COLO829 (cell line): ENCODE measurements around the gene VAV2.

Experiments used
- DNase-seq: peaks from one replicate; pipeline ENCODE4 v3.0.0; 2012; ENCODE audit warnings: low spot score

VAV2 gene

GRCh38 chr9:134026981-134027380 lies 34.9 kb upstream of the VAV2 start:
- DNase-seq: no peak

GRCh38 chr9:134026581-134026980 lies 34.5 kb upstream of the VAV2 start:
- DNase-seq: no peak

GRCh38 chr9:134025606-134026541 lies 33.8 kb upstream of the VAV2 start:
- DNase-seq: no peak

GRCh38 chr9:134024828-134025605 lies 32.9 kb upstream of the VAV2 start, which contains the start of gene BRD3OS:
Gene BRD3OS (plus strand): TSS chr9:134025481. CDS start chr9:134026748, 1,267 bp downstream.
- peak; percentile 99 for DNase-seq

- no peak for DNase-seq
These were observed 32.2 kb upstream of the VAV2 start for GRCh38 chr9:134024214-134024792.

- DNase-seq: no peak
These were observed 22.8 kb upstream of the VAV2 start for GRCh38 chr9:134014946-134015345.

GRCh38 chr9:134011401-134011800 lies 19.3 kb upstream of the VAV2 start:
- no peak for DNase-seq

GRCh38 chr9:134010310-134011173 lies 18.4 kb upstream of the VAV2 start:
- no peak for DNase-seq

GRCh38 chr9:134007571-134007970 lies 15.4 kb upstream of the VAV2 start:
- DNase-seq: no peak

- no peak for DNase-seq
These were observed 15.0 kb upstream of the VAV2 start for GRCh38 chr9:134007150-134007549.

GRCh38 chr9:134005381-134005780 lies 13.3 kb upstream of the VAV2 start:
- no peak for DNase-seq

- no peak for DNase-seq
These were observed 12.8 kb upstream of the VAV2 start for GRCh38 chr9:134004881-134005280.

GRCh38 chr9:134004131-134004873 lies 12.2 kb upstream of the VAV2 start:
- DNase-seq: no peak

- no peak for DNase-seq
These were observed 11.1 kb upstream of the VAV2 start for GRCh38 chr9:134003237-134003636.

GRCh38 chr9:134002796-134003195 lies 10.7 kb upstream of the VAV2 start:
- DNase-seq: no peak

GRCh38 chr9:133999851-134000265 lies 7.7 kb upstream of the VAV2 start:
- DNase-seq: no peak

- no peak for DNase-seq
These were observed 6.9 kb upstream of the VAV2 start for GRCh38 chr9:133998915-133999595.

- DNase-seq: no peak
These were observed 5.5 kb upstream of the VAV2 start for GRCh38 chr9:133997584-133997983.

GRCh38 chr9:133996531-133997520 lies 4.7 kb upstream of the VAV2 start:
- no peak for DNase-seq
